MCF 10A (cell line): Measurements from ENCODE around the gene MRFAP1L1. TPM values are rescaled to one million over a fixed set of nuclear protein-coding genes. Genes with fewer than 3 reads are reported as not detected.
A peak's percentile ranks its signal among the peaks of the same experiment; 100 is the strongest.
"Not testable (repeated sequence)": the region's sequence is repeated elsewhere in the genome, so short reads cannot be mapped to it uniquely, and the experiment has no call there.

ENCODE experiments used
- BruUV-seq: library from RNA; stranded (reverse); fragments of 400-500 nt; replicated peaks from 2 replicates; lab custom pipeline; 2021; lab: Mats Ljungman, UMichigan
- CTCF ChIA-PET: fragments of 300-600 bp; sonication (Branson Sonifier 250); formaldehyde crosslinking; extraction: SDS; loops from one replicate; lab custom pipeline; 2021; ENCODE audit warnings: antibody characterized with exemption, inconsistent platforms; lab: Yijun Ruan, JAX
- POLR2A ChIA-PET: fragments of 300-600, 350-650 bp; sonication (Branson Sonifier 250); formaldehyde crosslinking; extraction: SDS; loops from one replicate; lab custom pipeline; 2020; ENCODE audit warnings: antibody characterized with exemption, inconsistent platforms; lab: Yijun Ruan, JAX
- DNase-seq: peaks from one replicate; pipeline ENCODE4 v3.0.0-alpha.2; 2018; ENCODE audit not compliant: unreplicated experiment
- H3K27ac Mint-ChIP-seq: one replicate; pipeline ENCODE4 v1.8.0; 2022; ENCODE audit warnings: mild to moderate bottlenecking, low read depth, mixed read lengths; ENCODE audit not compliant: unreplicated experiment
- H3K27me3 Mint-ChIP-seq: one replicate; pipeline ENCODE4 v1.8.0; 2022; ENCODE audit warnings: mixed read lengths; ENCODE audit not compliant: insufficient read depth, unreplicated experiment
- H3K36me3 Mint-ChIP-seq: one replicate; pipeline ENCODE4 v1.8.0; 2022; ENCODE audit warnings: mild to moderate bottlenecking, moderate library complexity, mixed read lengths; ENCODE audit not compliant: insufficient read depth, unreplicated experiment
- H3K4me1 Mint-ChIP-seq: one replicate; pipeline ENCODE4 v1.8.0; 2022; ENCODE audit warnings: mixed read lengths; ENCODE audit not compliant: insufficient read depth, unreplicated experiment
- H3K4me3 Mint-ChIP-seq: one replicate; pipeline ENCODE4 v1.8.0; 2022; ENCODE audit warnings: mild to moderate bottlenecking, moderate library complexity, mixed read lengths; ENCODE audit not compliant: unreplicated experiment
- H3K9me3 Mint-ChIP-seq: one replicate; pipeline ENCODE4 v1.8.0; 2022; ENCODE audit warnings: mixed read lengths; ENCODE audit not compliant: unreplicated experiment
- intact Hi-C: fragments of 100-400 bp; cut with micrococcal nuclease; formaldehyde crosslinking; loops from 2 replicates; pipeline ENCODE4 v1.14.1; 2022
- total RNA-seq: library from RNA; stranded (reverse); gene quantifications from 2 replicates; pipeline ENCODE4 v1.2.3, GENCODE V29; 2022
- TF ChIP-seq, protein P1 (sequence below): fragments of 200-600 bp; IDR thresholded peaks from one replicate; pipeline ENCODE4 v1.8.0; 2022; ENCODE audit warnings: antibody characterized with exemption, mild to moderate bottlenecking; ENCODE audit not compliant: unreplicated experiment

The MRFAP1L1 gene
- total RNA-seq, 1 experiment from 2014 or later, result 42.5 TPM

GRCh38 chr4:6676722-6677558, 32.7 kb downstream of the MRFAP1L1 start:
- TF ChIP-seq, protein P1, sequence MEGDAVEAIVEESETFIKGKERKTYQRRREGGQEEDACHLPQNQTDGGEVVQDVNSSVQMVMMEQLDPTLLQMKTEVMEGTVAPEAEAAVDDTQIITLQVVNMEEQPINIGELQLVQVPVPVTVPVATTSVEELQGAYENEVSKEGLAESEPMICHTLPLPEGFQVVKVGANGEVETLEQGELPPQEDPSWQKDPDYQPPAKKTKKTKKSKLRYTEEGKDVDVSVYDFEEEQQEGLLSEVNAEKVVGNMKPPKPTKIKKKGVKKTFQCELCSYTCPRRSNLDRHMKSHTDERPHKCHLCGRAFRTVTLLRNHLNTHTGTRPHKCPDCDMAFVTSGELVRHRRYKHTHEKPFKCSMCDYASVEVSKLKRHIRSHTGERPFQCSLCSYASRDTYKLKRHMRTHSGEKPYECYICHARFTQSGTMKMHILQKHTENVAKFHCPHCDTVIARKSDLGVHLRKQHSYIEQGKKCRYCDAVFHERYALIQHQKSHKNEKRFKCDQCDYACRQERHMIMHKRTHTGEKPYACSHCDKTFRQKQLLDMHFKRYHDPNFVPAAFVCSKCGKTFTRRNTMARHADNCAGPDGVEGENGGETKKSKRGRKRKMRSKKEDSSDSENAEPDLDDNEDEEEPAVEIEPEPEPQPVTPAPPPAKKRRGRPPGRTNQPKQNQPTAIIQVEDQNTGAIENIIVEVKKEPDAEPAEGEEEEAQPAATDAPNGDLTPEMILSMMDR, result no peak
- ChIA-PET POLR2A (interaction anchor here (0.6 to 5.8 kb wide), 6 partner anchors 13 to 332 kb away, joined by 3 to 101 read pairs (median 50); partner anchors contain the start of genes MRFAP1, MRFAP1L1 and S100P), CTCF (interaction anchor here (1.1 to 2.9 kb wide), 3 partner anchors 19 to 394 kb away, joined by 3 to 17 read pairs (median 8); no protein-coding TSS in a partner anchor)
- peaks cover 22% of the 10 kb centered on the region for H3K4me1 Mint-ChIP-seq
- peak overlapping the region; percentile 88 for H3K4me3 Mint-ChIP-seq
- no peaks in the 10 kb centered on the region for H3K9me3 Mint-ChIP-seq
- intact Hi-C loops, result no loop called here
- H3K27me3 Mint-ChIP-seq, result no peaks in the 10 kb centered on the region
- peaks cover 55% of the 10 kb centered on the region for H3K36me3 Mint-ChIP-seq
- BruUV-seq, result no TSS peak
- H3K27ac Mint-ChIP-seq, result no peak overlapping the region
- no peak for DNase-seq

DNA sequence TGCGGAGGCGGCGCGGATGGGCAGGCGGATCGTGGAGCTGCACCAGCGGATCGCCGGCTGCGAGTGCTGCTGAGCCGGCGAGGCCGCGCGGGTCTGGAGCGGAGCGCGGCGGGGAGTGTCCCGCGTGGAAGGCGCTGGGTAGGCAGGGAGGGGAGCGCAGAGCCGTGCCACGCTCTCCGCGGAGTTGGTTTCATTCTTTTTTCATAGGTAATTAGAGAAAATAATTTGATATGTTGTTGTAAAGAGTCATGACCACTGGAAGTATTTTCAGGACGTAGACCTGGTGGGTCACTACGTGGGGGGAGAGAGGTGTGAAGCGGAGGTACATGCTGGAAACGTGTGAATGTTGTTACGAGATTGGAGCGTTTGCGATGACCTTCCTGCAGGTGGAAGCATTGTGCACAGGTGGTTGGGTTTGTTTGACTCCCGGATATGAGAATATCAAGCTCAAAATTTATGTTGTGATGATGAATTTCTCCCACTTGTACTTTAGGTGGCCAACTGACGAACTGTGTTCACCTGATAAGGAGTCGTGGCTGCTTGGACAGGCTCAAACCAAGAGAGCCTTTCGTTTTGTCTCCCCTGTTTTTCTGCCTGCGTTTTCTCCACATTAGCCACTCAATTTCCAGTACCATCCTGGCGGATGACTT, 35.0 kb downstream of the MRFAP1L1 start:
- intact Hi-C loops, result loop anchor here (1.0 to 2.0 kb wide), 4 partner anchors 20 to 199 kb away; partner anchors contain the start of genes BLOC1S4 and MRFAP1L1
- H3K36me3 Mint-ChIP-seq, result peaks cover 54% of the 10 kb centered on the region
- TF ChIP-seq, protein P1, result peak; percentile 57

DNA sequence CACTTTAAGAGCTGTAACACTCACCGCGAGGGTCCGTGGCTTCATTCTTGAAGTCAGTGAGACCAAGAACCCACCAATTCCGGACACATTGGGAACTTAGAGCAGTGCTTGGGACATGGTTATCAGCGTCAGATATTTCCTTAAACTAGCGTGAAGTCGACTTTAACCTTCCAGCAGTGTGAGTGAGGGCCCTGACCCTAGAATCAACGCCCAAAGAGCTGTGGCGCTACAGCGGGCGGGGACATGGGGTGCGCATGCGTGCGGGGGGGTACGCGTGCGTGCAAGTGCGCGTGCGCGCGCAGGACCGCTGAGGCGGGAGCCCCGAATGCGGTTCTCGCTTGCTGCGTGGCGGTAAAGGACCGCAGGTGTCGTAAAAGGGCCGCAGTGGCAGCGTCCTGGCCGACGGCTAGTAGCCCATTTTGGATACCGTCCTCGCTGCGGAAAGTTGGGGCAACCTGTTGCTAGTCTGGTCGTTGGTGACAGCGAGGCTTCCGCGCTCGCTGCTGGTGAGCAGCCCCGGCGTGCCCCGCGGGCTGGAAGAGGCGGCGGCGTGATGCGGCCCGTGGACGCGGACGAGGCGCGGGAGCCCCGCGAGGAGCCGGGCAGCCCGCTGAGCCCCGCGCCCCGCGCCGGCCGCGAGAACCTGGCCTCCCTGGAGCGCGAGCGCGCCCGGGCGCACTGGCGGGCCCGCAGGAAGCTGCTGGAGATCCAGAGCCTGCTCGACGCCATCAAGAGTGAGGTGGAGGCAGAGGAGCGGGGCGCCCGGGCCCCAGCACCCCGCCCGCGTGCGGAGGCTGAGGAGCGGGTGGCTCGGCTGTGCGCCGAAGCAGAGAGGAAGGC, 35.8 kb downstream of the MRFAP1L1 start:
- TSS peak; percentile 79 for BruUV-seq
- peak overlapping the region; percentile 88 for H3K4me3 Mint-ChIP-seq
- H3K4me1 Mint-ChIP-seq, result peaks cover 22% of the 10 kb centered on the region
- intact Hi-C loops, result loop anchor here (1.0 to 2.0 kb wide), 4 partner anchors 21 to 199 kb away; partner anchors contain the start of genes BLOC1S4 and MRFAP1L1
- ChIA-PET CTCF (interaction anchor here (0.6 to 2.9 kb wide), 22 partner anchors 8 to 397 kb away, joined by 3 to 18 read pairs (median 6); partner anchors contain the start of genes BLOC1S4, MRFAP1 and S100P), POLR2A (interaction anchor here (0.6 to 5.8 kb wide), 31 partner anchors 9 to 394 kb away, joined by 3 to 101 read pairs (median 7); partner anchors contain the start of genes BLOC1S4, GRPEL1, MRFAP1 and MRFAP1L1)
- H3K36me3 Mint-ChIP-seq, result peaks cover 52% of the 10 kb centered on the region
- TF ChIP-seq, protein P1, result no peak
- peak overlapping the region; percentile 71 for H3K27ac Mint-ChIP-seq
- no peaks in the 10 kb centered on the region for H3K9me3 Mint-ChIP-seq
- peak; percentile 93 for DNase-seq
- no peaks in the 10 kb centered on the region for H3K27me3 Mint-ChIP-seq

More for the DNA sequence above, 35.0 kb downstream of the MRFAP1L1 start:
- Mint-ChIP-seq H3K4me1 (peaks cover 22% of the 10 kb centered on the region), H3K27ac (peak overlapping the region; percentile 63), H3K9me3 (no peaks in the 10 kb centered on the region), H3K4me3 (peak overlapping the region; percentile 88), H3K27me3 (no peaks in the 10 kb centered on the region)
- DNase-seq, result peak; percentile 71
- CTCF ChIA-PET, result interaction anchor here (0.6 to 2.9 kb wide), 33 partner anchors 9 to 1010 kb away, joined by 3 to 18 read pairs (median 5); partner anchors contain the start of genes BLOC1S4, MRFAP1 and S100P
- BruUV-seq, result no TSS peak
- POLR2A ChIA-PET, result interaction anchor here (0.5 to 5.8 kb wide), 27 partner anchors 9 to 406 kb away, joined by 3 to 101 read pairs (median 6); partner anchors contain the start of genes BLOC1S4, GRPEL1, MRFAP1 and MRFAP1L1

DNA sequence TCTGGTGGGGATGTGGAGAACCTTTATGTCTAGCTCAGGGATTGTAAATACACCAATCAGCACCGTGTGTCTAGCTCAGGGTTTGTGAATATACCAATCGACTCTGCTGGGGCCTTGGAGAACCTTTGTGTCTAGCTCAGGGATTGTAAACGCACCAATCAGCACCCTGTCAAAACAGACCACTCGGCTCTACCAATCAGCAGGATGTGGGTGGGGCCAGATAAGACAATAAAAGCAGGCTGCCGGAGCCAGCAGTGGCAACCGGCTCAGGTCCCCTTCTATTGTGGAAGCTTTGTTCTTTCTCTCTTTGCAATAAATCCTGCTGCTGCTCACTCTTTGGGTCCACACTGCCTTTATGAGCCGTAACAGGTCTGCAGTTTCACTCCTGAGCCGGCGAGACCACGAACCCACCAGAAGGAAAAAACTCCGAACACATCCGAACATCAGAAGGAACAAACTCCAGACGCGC, 36.4 kb downstream of the MRFAP1L1 start:
- ChIA-PET POLR2A (interaction anchor here (0.6 to 5.8 kb wide), 21 partner anchors 9 to 394 kb away, joined by 3 to 101 read pairs (median 9); partner anchors contain the start of genes BLOC1S4, GRPEL1, MRFAP1 and MRFAP1L1), CTCF (interaction anchor here (0.6 to 2.8 kb wide), 7 partner anchors 10 to 253 kb away, joined by 3 to 11 read pairs (median 3); partner anchors contain the start of gene MRFAP1)
- intact Hi-C loops, H3K9me3 Mint-ChIP-seq, H3K27me3 Mint-ChIP-seq: not testable (repeated sequence)
- Mint-ChIP-seq H3K36me3 (peaks cover 54% of the 10 kb centered on the region), H3K4me1 (peaks cover 22% of the 10 kb centered on the region), H3K4me3 (peak overlapping the region; percentile 88), H3K27ac (peak overlapping the region; percentile 71)
- peak; percentile 31 for DNase-seq
- BruUV-seq, result TSS peak; percentile 87

DNA sequence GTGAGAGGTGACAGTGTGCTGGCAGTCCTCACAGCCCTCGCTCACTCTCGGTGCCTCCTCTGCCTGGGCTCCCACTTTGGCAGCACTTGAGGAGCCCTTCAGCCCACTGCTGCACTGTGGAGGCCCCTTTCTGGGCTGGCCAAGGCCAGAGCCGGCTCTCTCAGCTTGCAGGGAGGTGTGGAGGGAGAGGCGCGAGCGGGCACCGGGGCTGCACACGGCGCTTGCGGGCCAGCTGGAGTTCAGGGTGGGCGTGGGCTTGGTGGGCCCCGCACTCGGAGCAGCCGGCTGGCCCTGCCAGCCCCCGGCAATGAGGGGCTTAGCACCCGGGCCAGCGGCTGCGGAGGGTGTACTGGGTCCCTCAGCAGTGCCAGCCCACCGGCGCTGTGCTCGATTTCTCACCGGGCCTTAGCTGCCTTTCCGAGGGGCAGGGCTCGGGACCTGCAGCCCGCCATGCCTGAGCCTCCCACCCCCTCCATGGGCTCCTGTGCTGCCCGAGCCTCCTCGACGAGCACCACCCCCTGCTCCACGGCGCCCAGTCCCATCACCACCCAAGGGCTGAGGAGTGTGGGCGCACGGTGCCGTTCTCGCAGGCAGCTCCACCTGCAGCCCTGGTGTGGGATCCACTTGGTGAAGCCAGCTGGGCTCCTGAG, 37.0 kb downstream of the MRFAP1L1 start:
- BruUV-seq, intact Hi-C loops, H3K27ac Mint-ChIP-seq, H3K9me3 Mint-ChIP-seq, H3K27me3 Mint-ChIP-seq, DNase-seq: not testable (repeated sequence)
- POLR2A ChIA-PET, result interaction anchor here (0.6 to 5.8 kb wide), 13 partner anchors 8 to 395 kb away, joined by 3 to 101 read pairs (median 9); partner anchors contain the start of genes BLOC1S4, GRPEL1, MRFAP1 and MRFAP1L1
- H3K4me1 Mint-ChIP-seq, result peaks cover 22% of the 10 kb centered on the region
- H3K36me3 Mint-ChIP-seq, result peaks cover 49% of the 10 kb centered on the region
- H3K4me3 Mint-ChIP-seq, result peak overlapping the region; percentile 88
- CTCF ChIA-PET, result interaction anchor here (0.7 to 0.8 kb wide), 2 partner anchors 23 to 254 kb away, joined by 3 read pairs; no protein-coding TSS in a partner anchor
